Osteoblast (primary cell): ENCODE measurements around the gene ZBTB7C. TPM values are rescaled to one million over a fixed set of nuclear protein-coding genes. Genes with fewer than 3 reads are reported as not detected.

Source experiments
- DNase-seq: peaks from one replicate; pipeline ENCODE4 v3.0.0; 2011; ENCODE audit warnings: low spot score, mixed read lengths; ENCODE audit not compliant: insufficient read length; ENCODE audit errors: missing footprints
- H2AFZ ChIP-seq: 2 replicates; pipeline ENCODE4 v1.6.0; 2011; ENCODE audit warnings: mild to moderate bottlenecking, low read length
- H3K27ac ChIP-seq: 2 replicates; pipeline ENCODE4 v1.5.1; 2011; ENCODE audit warnings: mild to moderate bottlenecking, low read depth, low read length, moderate library complexity
- H3K27me3 ChIP-seq: 2 replicates; pipeline ENCODE4 v1.6.0; 2012; ENCODE audit warnings: mild to moderate bottlenecking, control low read depth, inconsistent platforms, low read length, moderate library complexity; ENCODE audit not compliant: insufficient read depth
- H3K36me3 ChIP-seq: 2 replicates; pipeline ENCODE4 v1.5.1; 2011; ENCODE audit warnings: mild to moderate bottlenecking, low read length, control low read depth, moderate library complexity; ENCODE audit not compliant: insufficient read depth
- H3K4me1 ChIP-seq: 2 replicates; pipeline ENCODE4 v1.5.1; 2011; ENCODE audit warnings: mild to moderate bottlenecking, low read length, control low read depth, moderate library complexity; ENCODE audit not compliant: insufficient read depth
- H3K4me2 ChIP-seq: 2 replicates; pipeline ENCODE4 v1.6.0; 2011; ENCODE audit warnings: mild to moderate bottlenecking, low read length; ENCODE audit not compliant: insufficient read depth
- H3K4me3 ChIP-seq: fragments of 200-600 bp; sonication (generic); 3 replicates; pipeline ENCODE4 v1.5.1; 2012; ENCODE audit warnings: mild to moderate bottlenecking, low read length, inconsistent platforms; ENCODE audit not compliant: insufficient read depth
- H3K79me2 ChIP-seq: 2 replicates; pipeline ENCODE4 v1.6.0; 2012; ENCODE audit warnings: mild to moderate bottlenecking, low read length, control low read depth, inconsistent platforms; ENCODE audit not compliant: insufficient read depth
- H3K9me3 ChIP-seq: 2 replicates; pipeline ENCODE4 v1.5.1; 2011; ENCODE audit warnings: low read depth, low read length, control low read depth
- H4K20me1 ChIP-seq: 2 replicates; pipeline ENCODE4 v1.6.0; 2012; ENCODE audit warnings: mild to moderate bottlenecking, low read length, control low read depth; ENCODE audit not compliant: insufficient read depth
- total RNA-seq: library from RNA; depleted of rRNA; stranded (reverse); fragments of >200 nt; gene quantifications from 2 replicates; pipeline ENCODE4 v1.2.3, GENCODE V29; 2012
- TF ChIP-seq, protein P1 (sequence below): IDR thresholded peaks from 2 replicates; pipeline ENCODE4 v1.5.1; 2011; ENCODE audit warnings: mild to moderate bottlenecking, low read depth, low read length, moderate library complexity; ENCODE audit errors: extremely low read depth

ZBTB7C gene
- total RNA-seq, 1 donor, result 0.36 TPM

- no peaks in the 10 kb centered on the region for H3K79me2 ChIP-seq
- no peak overlapping the region for H3K4me3 ChIP-seq
- H3K27me3 ChIP-seq, result peaks cover 31% of the 10 kb centered on the region
- no peak overlapping the region for H3K4me2 ChIP-seq
- no peaks in the 10 kb centered on the region for H3K36me3 ChIP-seq
- H2AFZ ChIP-seq, result no peak overlapping the region
- H3K27ac ChIP-seq, result no peak overlapping the region
- H3K4me1 ChIP-seq, result no peaks in the 10 kb centered on the region
- TF ChIP-seq, protein P1, sequence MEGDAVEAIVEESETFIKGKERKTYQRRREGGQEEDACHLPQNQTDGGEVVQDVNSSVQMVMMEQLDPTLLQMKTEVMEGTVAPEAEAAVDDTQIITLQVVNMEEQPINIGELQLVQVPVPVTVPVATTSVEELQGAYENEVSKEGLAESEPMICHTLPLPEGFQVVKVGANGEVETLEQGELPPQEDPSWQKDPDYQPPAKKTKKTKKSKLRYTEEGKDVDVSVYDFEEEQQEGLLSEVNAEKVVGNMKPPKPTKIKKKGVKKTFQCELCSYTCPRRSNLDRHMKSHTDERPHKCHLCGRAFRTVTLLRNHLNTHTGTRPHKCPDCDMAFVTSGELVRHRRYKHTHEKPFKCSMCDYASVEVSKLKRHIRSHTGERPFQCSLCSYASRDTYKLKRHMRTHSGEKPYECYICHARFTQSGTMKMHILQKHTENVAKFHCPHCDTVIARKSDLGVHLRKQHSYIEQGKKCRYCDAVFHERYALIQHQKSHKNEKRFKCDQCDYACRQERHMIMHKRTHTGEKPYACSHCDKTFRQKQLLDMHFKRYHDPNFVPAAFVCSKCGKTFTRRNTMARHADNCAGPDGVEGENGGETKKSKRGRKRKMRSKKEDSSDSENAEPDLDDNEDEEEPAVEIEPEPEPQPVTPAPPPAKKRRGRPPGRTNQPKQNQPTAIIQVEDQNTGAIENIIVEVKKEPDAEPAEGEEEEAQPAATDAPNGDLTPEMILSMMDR, result no peak
- no peaks in the 10 kb centered on the region for H3K9me3 ChIP-seq
- no peaks in the 10 kb centered on the region for H4K20me1 ChIP-seq
- DNase-seq, result no peak
Observed at GRCh38 chr18:48374423-48375149, 34.6 kb downstream of the ZBTB7C start.

GRCh38 chr18:48371854-48372602 is 37.2 kb downstream of the ZBTB7C start:
- H4K20me1 ChIP-seq, result no peaks in the 10 kb centered on the region
- no peaks in the 10 kb centered on the region for H3K9me3 ChIP-seq
- H3K4me1 ChIP-seq, result no peaks in the 10 kb centered on the region
- TF ChIP-seq, protein P1, result no peak
- peaks cover 28% of the 10 kb centered on the region for H3K27me3 ChIP-seq
- no peak overlapping the region for H2AFZ ChIP-seq
- no peak overlapping the region for H3K4me2 ChIP-seq
- no peak overlapping the region for H3K27ac ChIP-seq
- no peaks in the 10 kb centered on the region for H3K79me2 ChIP-seq
- H3K4me3 ChIP-seq, result no peak overlapping the region
- no peak for DNase-seq
- no peaks in the 10 kb centered on the region for H3K36me3 ChIP-seq

- peaks cover 5% of the 10 kb centered on the region for H3K27me3 ChIP-seq
- H3K4me2 ChIP-seq, result no peak overlapping the region
- H2AFZ ChIP-seq, result no peak overlapping the region
- H3K36me3 ChIP-seq, result no peaks in the 10 kb centered on the region
- no peaks in the 10 kb centered on the region for H3K79me2 ChIP-seq
- no peak for DNase-seq
- H3K4me1 ChIP-seq, result no peaks in the 10 kb centered on the region
- H4K20me1 ChIP-seq, result no peaks in the 10 kb centered on the region
- no peak overlapping the region for H3K27ac ChIP-seq
- no peaks in the 10 kb centered on the region for H3K9me3 ChIP-seq
- TF ChIP-seq, protein P1, result no peak
- no peak overlapping the region for H3K4me3 ChIP-seq
Observed at GRCh38 chr18:48367557-48367956, 41.6 kb downstream of the ZBTB7C start.

GRCh38 chr18:48365965-48366364 is 43.2 kb downstream of the ZBTB7C start:
- H3K4me1 ChIP-seq, result no peaks in the 10 kb centered on the region
- no peak overlapping the region for H3K4me2 ChIP-seq
- no peak overlapping the region for H2AFZ ChIP-seq
- no peak for DNase-seq
- TF ChIP-seq, protein P1, result no peak
- peaks cover 8% of the 10 kb centered on the region for H3K27me3 ChIP-seq
- no peaks in the 10 kb centered on the region for H4K20me1 ChIP-seq
- H3K4me3 ChIP-seq, result no peak overlapping the region
- H3K9me3 ChIP-seq, result no peaks in the 10 kb centered on the region
- no peaks in the 10 kb centered on the region for H3K79me2 ChIP-seq
- no peak overlapping the region for H3K27ac ChIP-seq
- no peaks in the 10 kb centered on the region for H3K36me3 ChIP-seq
